Neural progenitor cell (in vitro differentiated cells): ENCODE measurements around the gene DVL1. TPM values are rescaled to one million over a fixed set of nuclear protein-coding genes. Genes with fewer than 3 reads are reported as not detected.

Source experiments
- DNase-seq: peaks from one replicate; pipeline ENCODE4 v3.0.0-alpha.2; 2016; ENCODE audit warnings: low spot score
- H2AFZ ChIP-seq: fragments of 200-600 bp; sonication (generic); replicated peaks from 2 replicates; pipeline ENCODE4 v1.6.1; 2016; ENCODE audit warnings: antibody characterized with exemption
- H3F3A ChIP-seq: fragments of 200-600 bp; sonication (generic); 2 replicates; pipeline ENCODE4 v1.6.1; 2016; ENCODE audit warnings: antibody characterized with exemption, low read depth
- H3K27ac ChIP-seq: fragments of 200-600 bp; sonication (generic); 2 replicates; pipeline ENCODE4 v1.5.1; 2016; ENCODE audit warnings: mild to moderate bottlenecking
- H3K27me3 ChIP-seq: fragments of 200-600 bp; sonication (generic); 2 replicates; pipeline ENCODE4 v1.6.1; 2016; ENCODE audit warnings: mild to moderate bottlenecking, moderate library complexity
- H3K36me3 ChIP-seq: fragments of 200-600 bp; sonication (generic); 2 replicates; pipeline ENCODE4 v1.5.1; 2016
- H3K4me1 ChIP-seq: fragments of 200-600 bp; sonication (generic); 2 replicates; pipeline ENCODE4 v1.6.1; 2016; ENCODE audit warnings: mixed run types
- H3K4me2 ChIP-seq: fragments of 200-600 bp; sonication (generic); 2 replicates; pipeline ENCODE4 v1.6.1; 2016
- H3K4me3 ChIP-seq: fragments of 200-600 bp; sonication (generic); 2 replicates; pipeline ENCODE4 v1.5.1; 2016
- H3K79me2 ChIP-seq: fragments of 200-600 bp; sonication (generic); 2 replicates; pipeline ENCODE4 v1.6.1; 2016; ENCODE audit warnings: low read depth
- H3K9ac ChIP-seq: fragments of 200-600 bp; sonication (generic); 2 replicates; pipeline ENCODE4 v1.6.1; 2016
- H3K9me3 ChIP-seq: fragments of 200-600 bp; sonication (generic); 2 replicates; pipeline ENCODE4 v1.5.1; 2016; ENCODE audit warnings: low read depth
- H4K20me1 ChIP-seq: fragments of 200-600 bp; sonication (generic); 2 replicates; pipeline ENCODE4 v1.6.1; 2016; ENCODE audit warnings: low read depth
- H3K27ac Mint-ChIP-seq: 3 replicates; pipeline ENCODE4 v1.8.0; 2021; ENCODE audit warnings: mixed read lengths
- H3K27me3 Mint-ChIP-seq: 2 replicates; pipeline ENCODE4 v1.8.0; 2022; ENCODE audit warnings: low read depth, mild to moderate bottlenecking, inconsistent platforms, moderate library complexity, mixed read lengths; ENCODE audit not compliant: insufficient read depth
- H3K36me3 Mint-ChIP-seq: 3 replicates; pipeline ENCODE4 v1.8.0; 2021; ENCODE audit warnings: mixed read lengths
- H3K4me1 Mint-ChIP-seq: 3 replicates; pipeline ENCODE4 v1.8.0; 2021; ENCODE audit warnings: mixed read lengths
- H3K4me3 Mint-ChIP-seq: 3 replicates; pipeline ENCODE4 v1.8.0; 2021; ENCODE audit warnings: mild to moderate bottlenecking, moderate library complexity, mixed read lengths
- H3K9me3 Mint-ChIP-seq: 3 replicates; pipeline ENCODE4 v1.8.0; 2020; ENCODE audit warnings: mixed read lengths
- CTCF ChIP-seq: fragments of 200-600 bp; sonication (generic); IDR thresholded peaks from 2 replicates; pipeline ENCODE4 v1.5.1; 2017; ENCODE audit warnings: antibody characterized with exemption, mild to moderate bottlenecking
- EZH2 ChIP-seq: fragments of 200-600 bp; sonication (generic); IDR thresholded peaks from 2 replicates; pipeline ENCODE4 v1.6.1; 2017; ENCODE audit warnings: antibody characterized with exemption, mild to moderate bottlenecking, moderate library complexity
- EZH2phosphoT487 ChIP-seq: fragments of 200-600 bp; sonication (generic); IDR thresholded peaks from 2 replicates; pipeline ENCODE4 v1.6.1; 2017; ENCODE audit warnings: antibody characterized with exemption
- total RNA-seq: library from RNA; depleted of rRNA; stranded (reverse); fragments of >200 nt; gene quantifications from 2 replicates; pipeline ENCODE4 v1.2.3, GENCODE V29; 2015; ENCODE audit warnings: low replicate concordance

The DVL1 gene
- total RNA-seq, 1 donor from 2014 or later, result 14.5 TPM

GRCh38 chr1:1335792-1336248 is 13.4 kb downstream of the DVL1 start:
- H3K27ac Mint-ChIP-seq, result no peak overlapping the region
- H3K4me3 ChIP-seq, result no peak overlapping the region
- no peaks in the 10 kb centered on the region for H3K4me1 ChIP-seq
- peaks cover 59% of the 10 kb centered on the region for H4K20me1 ChIP-seq
- DNase-seq, result no peak
- H3K27me3 ChIP-seq, result no peaks in the 10 kb centered on the region
- no peak overlapping the region for H3K4me3 Mint-ChIP-seq
- H3K36me3 Mint-ChIP-seq, result peaks cover 3% of the 10 kb centered on the region
- no peak overlapping the region for H3K27ac ChIP-seq
- no peaks in the 10 kb centered on the region for H3K36me3 ChIP-seq
- peaks cover 13% of the 10 kb centered on the region for H3K27me3 Mint-ChIP-seq
- no peaks in the 10 kb centered on the region for H3K9me3 Mint-ChIP-seq
- no peak overlapping the region for H3K9ac ChIP-seq
- H3F3A ChIP-seq, result peaks cover 7% of the 10 kb centered on the region
- no peak overlapping the region for H3K4me2 ChIP-seq
- no peak overlapping the region for H2AFZ ChIP-seq
- H3K9me3 ChIP-seq, result no peaks in the 10 kb centered on the region
- H3K79me2 ChIP-seq, result no peaks in the 10 kb centered on the region
- H3K4me1 Mint-ChIP-seq, result no peaks in the 10 kb centered on the region
- no peak for TF ChIP-seq CTCF
- no peak for TF ChIP-seq EZH2phosphoT487
- TF ChIP-seq EZH2, result no peak

DNA sequence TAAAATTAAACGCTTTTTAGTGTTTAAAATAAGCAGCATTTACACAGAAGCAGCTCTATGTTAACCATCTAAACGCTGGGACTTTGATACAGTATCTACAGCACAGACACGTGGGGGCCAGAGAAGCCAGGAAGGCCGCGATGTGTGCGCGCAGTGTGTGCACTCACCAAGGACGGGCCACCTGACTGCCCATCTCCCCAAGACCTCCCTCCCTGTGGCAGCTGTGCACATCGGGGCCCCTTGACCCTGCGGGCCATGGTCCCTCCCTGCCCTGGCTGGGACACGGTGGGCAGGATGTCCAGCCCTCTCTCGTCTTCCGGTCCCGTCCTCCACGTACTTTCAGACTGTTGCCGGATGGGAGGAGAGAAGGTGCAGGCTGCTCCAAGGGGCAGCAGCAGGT is 13.9 kb downstream of the DVL1 start:
- Histone ChIP-seq H3K27ac (no peak overlapping the region), H3K4me1 (no peaks in the 10 kb centered on the region), H3K36me3 (no peaks in the 10 kb centered on the region), H3K4me3 (no peak overlapping the region), H3K9ac (no peak overlapping the region), H4K20me1 (peaks cover 65% of the 10 kb centered on the region), H3K79me2 (no peaks in the 10 kb centered on the region), H3K4me2 (no peak overlapping the region), H3F3A (peaks cover 12% of the 10 kb centered on the region), H2AFZ (no peak overlapping the region), H3K27me3 (no peaks in the 10 kb centered on the region), H3K9me3 (no peaks in the 10 kb centered on the region)
- Mint-ChIP-seq H3K36me3 (no peaks in the 10 kb centered on the region), H3K27ac (no peak overlapping the region), H3K9me3 (no peaks in the 10 kb centered on the region), H3K4me3 (no peak overlapping the region), H3K4me1 (no peaks in the 10 kb centered on the region), H3K27me3 (peaks cover 14% of the 10 kb centered on the region)
- TF ChIP-seq CTCF, result no peak
- no peak for TF ChIP-seq EZH2
- no peak for TF ChIP-seq EZH2phosphoT487
- DNase-seq, result no peak

DNA sequence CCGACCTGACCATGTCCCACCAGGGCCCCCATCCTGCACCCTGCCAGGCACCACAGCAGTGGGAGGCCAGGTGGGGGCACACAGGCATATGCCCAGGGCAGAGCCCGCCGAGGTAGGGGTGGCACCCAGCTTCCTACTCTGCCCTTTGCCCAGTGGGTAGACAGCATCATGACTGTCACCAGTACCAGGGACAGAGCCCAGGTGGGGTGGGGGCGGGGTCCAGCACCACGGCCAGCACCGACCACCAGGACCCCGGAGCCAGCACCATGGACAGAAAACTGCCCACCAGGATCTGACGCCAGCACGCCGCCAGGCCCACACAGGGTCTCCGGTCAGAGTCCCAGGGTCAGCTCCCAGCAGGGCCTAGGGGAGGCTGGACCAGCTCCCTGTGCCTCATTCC is 14.4 kb downstream of the DVL1 start:
- H3K36me3 ChIP-seq, result no peaks in the 10 kb centered on the region
- TF ChIP-seq EZH2phosphoT487, result no peak
- no peak for TF ChIP-seq EZH2
- no peak for TF ChIP-seq CTCF
- no peak overlapping the region for H3K27ac ChIP-seq
- H2AFZ ChIP-seq, result no peak overlapping the region
- Mint-ChIP-seq H3K9me3 (no peaks in the 10 kb centered on the region), H3K4me1 (no peaks in the 10 kb centered on the region), H3K27ac (no peak overlapping the region), H3K4me3 (no peak overlapping the region), H3K36me3 (peaks cover under 1% of the 10 kb centered on the region), H3K27me3 (peaks cover 17% of the 10 kb centered on the region)
- no peaks in the 10 kb centered on the region for H3K4me1 ChIP-seq
- H3K27me3 ChIP-seq, result no peaks in the 10 kb centered on the region
- peaks cover 14% of the 10 kb centered on the region for H3F3A ChIP-seq
- peak; percentile 94 for DNase-seq
- H3K4me2 ChIP-seq, result no peak overlapping the region
- H3K9me3 ChIP-seq, result no peaks in the 10 kb centered on the region
- peaks cover 69% of the 10 kb centered on the region for H4K20me1 ChIP-seq
- no peak overlapping the region for H3K9ac ChIP-seq
- H3K79me2 ChIP-seq, result no peaks in the 10 kb centered on the region
- no peak overlapping the region for H3K4me3 ChIP-seq
